HepG2 (cell line): ENCODE data around the gene MPV17L2. TPM values are rescaled to one million over a fixed set of nuclear protein-coding genes. Genes with fewer than 3 reads are reported as not detected.

ENCODE experiments used
- ATF4 ChIP-seq, 2 experiments: fragments of 450-650 bp in 1 of 2; sonication (generic) in 1 of 2; formaldehyde crosslinking; IDR thresholded peaks; 2 replicates each; pipeline versions ENCODE4 v1.5.0 to v1.8.0; 2020 to 2022; ENCODE audit warnings: mild to moderate bottlenecking in 1 of 2, missing genetic modification reagents in 1 of 2
- CCDC6 ChIP-seq: sonication (generic); formaldehyde crosslinking; IDR thresholded peaks from 2 replicates; pipeline ENCODE4 v1.8.1; 2022; ENCODE audit warnings: mild to moderate bottlenecking, missing genetic modification reagents, moderate library complexity
- CREB1 ChIP-seq, 2 experiments: fragments of 450-650 bp in 1 of 2; IDR thresholded peaks; 2 replicates each; pipeline ENCODE4 v1.6.1; 2016 to 2017; ENCODE audit warnings: control low read depth in 1 of 2, mild to moderate bottlenecking in 1 of 2, missing compliant biosample characterization in 1 of 2, missing genetic modification characterization in 1 of 2
- EZH2 ChIP-seq: conservative IDR thresholded peaks from 2 replicates; pipeline ENCODE4 v1.6.1; 2012; ENCODE audit warnings: mild to moderate bottlenecking, low read depth, low read length, moderate library complexity
- FOXA1 ChIP-seq, 2 experiments: fragments of 450-650 bp in 1 of 2; sonication (generic) in 1 of 2; formaldehyde crosslinking in 1 of 2; IDR thresholded peaks; 2 replicates each; pipeline versions ENCODE4 v1.4.0 to v1.6.1; 2016 to 2020; ENCODE audit warnings: missing genetic modification reagents in 1 of 2
- GZF1 ChIP-seq: sonication (generic); formaldehyde crosslinking; IDR thresholded peaks from 2 replicates; pipeline ENCODE4 v1.5.1; 2020; ENCODE audit warnings: mild to moderate bottlenecking, missing genetic modification reagents
- HBP1 ChIP-seq: IDR thresholded peaks from 2 replicates; pipeline ENCODE4 v1.6.1; 2016; ENCODE audit warnings: low read depth, control low read depth
- MTF1 ChIP-seq: sonication (generic); formaldehyde crosslinking; IDR thresholded peaks from 2 replicates; pipeline ENCODE4 v1.5.0; 2020; ENCODE audit warnings: missing genetic modification reagents
- POGK ChIP-seq: sonication (generic); formaldehyde crosslinking; conservative IDR thresholded peaks from 2 replicates; pipeline ENCODE4 v1.8.0; 2022; ENCODE audit warnings: mild to moderate bottlenecking, moderate library complexity, missing genetic modification reagents
- PTBP1 ChIP-seq: fragments of 200-400 bp; formaldehyde crosslinking; IDR thresholded peaks from 2 replicates; pipeline ENCODE4 v1.6.1; 2018; ENCODE audit warnings: low read length, low read depth; ENCODE audit not compliant: poor library complexity, severe bottlenecking
- SALL2 ChIP-seq: sonication (generic); formaldehyde crosslinking; IDR thresholded peaks from 2 replicates; pipeline ENCODE4 v1.8.1; 2023; ENCODE audit warnings: mild to moderate bottlenecking, missing genetic modification reagents, inconsistent platforms
- SP4 ChIP-seq: sonication (generic); formaldehyde crosslinking; IDR thresholded peaks from 2 replicates; pipeline ENCODE4 v1.8.1; 2023; ENCODE audit warnings: mild to moderate bottlenecking, missing genetic modification reagents
- SRF ChIP-seq: IDR thresholded peaks from 2 replicates; pipeline ENCODE4 v1.6.1; 2011; ENCODE audit warnings: mild to moderate bottlenecking, low read depth, low read length, moderate library complexity
- TEAD3 ChIP-seq: optimal IDR thresholded peaks from 2 replicates; pipeline ENCODE3; 2016; ENCODE audit warnings: borderline replicate concordance
- ZFP36L2 ChIP-seq: sonication (generic); formaldehyde crosslinking; IDR thresholded peaks from 2 replicates; pipeline ENCODE4 v1.4.0; 2020; ENCODE audit warnings: missing genetic modification reagents
- ZFP37 ChIP-seq: sonication (generic); formaldehyde crosslinking; IDR thresholded peaks from 2 replicates; pipeline ENCODE4 v1.4.0; 2020; ENCODE audit warnings: missing genetic modification reagents, borderline replicate concordance
- ZFP91 ChIP-seq: sonication (generic); formaldehyde crosslinking; IDR thresholded peaks from 2 replicates; pipeline ENCODE4 v1.9.0; 2022; ENCODE audit warnings: missing genetic modification reagents, mild to moderate bottlenecking, borderline replicate concordance
- ZNF280D ChIP-seq: sonication (generic); formaldehyde crosslinking; IDR thresholded peaks from 2 replicates; pipeline ENCODE4 v1.5.1; 2020; ENCODE audit warnings: mild to moderate bottlenecking, missing genetic modification reagents
- ZNF713 ChIP-seq: sonication (generic); formaldehyde crosslinking; IDR thresholded peaks from 2 replicates; pipeline ENCODE4 v1.4.0; 2020; ENCODE audit warnings: mild to moderate bottlenecking, missing genetic modification reagents
- ZSCAN31 ChIP-seq: sonication (generic); formaldehyde crosslinking; IDR thresholded peaks from 2 replicates; pipeline ENCODE4 v1.5.0; 2020; ENCODE audit warnings: low read depth, mild to moderate bottlenecking, missing genetic modification reagents
- polyA plus RNA-seq, 8 experiments: library from polyadenylated mRNA; depleted of rRNA in 3 of 8; stranded (reverse) in 7 of 8; unstranded in 1 of 8; fragments of >200 nt; fragmentation: Illumina TruSeq in 4 of 8; extraction: Trizol in 4 of 8; gene quantifications; 2 replicates each; pipeline versions ENCODE4 v1.2.1 to v1.2.3, GENCODE V29; 2011 to 2016; ENCODE audit warnings: low read depth in 4 of 8, missing spikeins in 1 of 8, mixed read lengths in 1 of 8; ENCODE audit not compliant: insufficient read depth in 1 of 8
- total RNA-seq, 5 experiments: library from RNA; depleted of rRNA; stranded (reverse); fragments of >200 nt; fragmentation: Illumina TruSeq; extraction: Trizol; gene quantifications; 2 replicates each; pipeline ENCODE4 v1.2.3, GENCODE V29; 2016; ENCODE audit warnings: low read depth in 1 of 5

Gene MPV17L2
- total and polyA plus RNA-seq, 2 of the 13 experiments (the other 11 are each of a cell fraction or from before 2014, with no cell fraction given): 13.6 to 16.7 TPM

GRCh38 chr19:18223860-18224524, 31.0 kb downstream of the MPV17L2 start (continued):
- TF ChIP-seq POGK: no peak
- TF ChIP-seq PTBP1: no peak
- TF ChIP-seq ZNF280D (CRISPR knock-in tag): no peak
- TF ChIP-seq EZH2: no peak
- peak; percentile 27; the same call in 1 of the 2 replicates for TF ChIP-seq ZNF713 (CRISPR knock-in tag)
- no peak for TF ChIP-seq ZFP36L2 (CRISPR knock-in tag)
- no peak for TF ChIP-seq GZF1 (CRISPR knock-in tag)
- no peak for TF ChIP-seq SALL2 (CRISPR knock-in tag)
- TF ChIP-seq ZFP91 (CRISPR knock-in tag): peak; percentile 61; the same call in 1 of the 2 replicates
- peak; percentile 53 for TF ChIP-seq TEAD3
- TF ChIP-seq ZSCAN31 (CRISPR knock-in tag): peak; percentile 49; the same call in 1 of the 2 replicates
- 0 out of 2 replicates have a peak, but pooled peaks have one; percentile 44 for TF ChIP-seq CCDC6 (CRISPR knock-in tag)
- no peak for TF ChIP-seq CREB1 (IDR thresholded peaks at IDR 0.05)
- TF ChIP-seq CREB1 (CRISPR knock-in tag; IDR thresholded peaks at IDR 0.05): no peak; the same call in 1 of the 2 replicates
- no peak for TF ChIP-seq ATF4 (CRISPR knock-in tag; IDR thresholded peaks at IDR 0.05)
- peak; percentile 68; the same call in 1 of the 2 replicates for TF ChIP-seq HBP1 (CRISPR knock-in tag)
- no peak for TF ChIP-seq SRF
- TF ChIP-seq SP4: peak; percentile 84
- no peak for TF ChIP-seq FOXA1 (IDR thresholded peaks at IDR 0.05)
- no peak for TF ChIP-seq FOXA1 (CRISPR knock-in tag; IDR thresholded peaks at IDR 0.05)
- no peak for TF ChIP-seq MTF1 (CRISPR knock-in tag)
- TF ChIP-seq ZFP37 (CRISPR knock-in tag): no peak
